HepG2 (cell line): ENCODE data around the gene TOMM20. TPM values are rescaled to one million over a fixed set of nuclear protein-coding genes. Genes with fewer than 3 reads are reported as not detected.

ENCODE experiments used
- AGO1 ChIP-seq: fragments of 200-400 bp; formaldehyde crosslinking; IDR thresholded peaks from 2 replicates; pipeline ENCODE4 v1.6.1; 2017; ENCODE audit warnings: mild to moderate bottlenecking, low read depth, low read length, moderate library complexity; ENCODE audit not compliant: poor library complexity, severe bottlenecking
- DNMT1 ChIP-seq: sonication (generic); formaldehyde crosslinking; IDR thresholded peaks from 2 replicates; pipeline ENCODE4 v1.5.1; 2020; ENCODE audit warnings: mild to moderate bottlenecking, missing genetic modification reagents
- FOXK2 ChIP-seq: fragments of 450-650 bp; IDR thresholded peaks from 2 replicates; pipeline ENCODE4 v1.6.1; 2016
- JUN ChIP-seq: sonication (generic); formaldehyde crosslinking; IDR thresholded peaks from 2 replicates; pipeline ENCODE4 v1.4.0; 2020; ENCODE audit warnings: mild to moderate bottlenecking, missing genetic modification reagents
- KDM4B ChIP-seq: sonication (generic); formaldehyde crosslinking; IDR thresholded peaks from 2 replicates; pipeline ENCODE4 v1.4.0; 2020; ENCODE audit warnings: missing genetic modification reagents
- MAX ChIP-seq: IDR thresholded peaks from 2 replicates; pipeline ENCODE4 v1.6.1; 2012; ENCODE audit warnings: inconsistent platforms
- MEIS1 ChIP-seq: sonication (generic); formaldehyde crosslinking; IDR thresholded peaks from 2 replicates; pipeline ENCODE4 v1.9.0; 2021; ENCODE audit warnings: mild to moderate bottlenecking, missing genetic modification reagents, moderate library complexity, borderline replicate concordance
- NR3C1 ChIP-seq: sonication (generic); formaldehyde crosslinking; IDR thresholded peaks from 2 replicates; pipeline ENCODE4 v1.4.0; 2020; ENCODE audit warnings: missing genetic modification reagents
- SALL1 ChIP-seq: sonication (generic); formaldehyde crosslinking; IDR thresholded peaks from 2 replicates; pipeline ENCODE4 v1.8.0; 2022; ENCODE audit warnings: mild to moderate bottlenecking, missing genetic modification reagents
- SMC3 ChIP-seq: IDR thresholded peaks from 2 replicates; pipeline ENCODE4 v1.6.1; 2011; ENCODE audit warnings: low read length, improper control_type of control experiment
- SRSF1 ChIP-seq: fragments of 200-400 bp; formaldehyde crosslinking; optimal IDR thresholded peaks from 2 replicates; pipeline ENCODE3; 2017; ENCODE audit warnings: mild to moderate bottlenecking, low read depth, low read length, moderate library complexity
- ZBTB4 ChIP-seq: sonication (generic); formaldehyde crosslinking; IDR thresholded peaks from 2 replicates; pipeline ENCODE4 v1.4.0; 2020; ENCODE audit warnings: missing genetic modification reagents, mild to moderate bottlenecking, borderline replicate concordance
- ZNF3 ChIP-seq: IDR thresholded peaks from 2 replicates; pipeline ENCODE4 v1.7.0; 2017; ENCODE audit warnings: inconsistent platforms
- ZNF501 ChIP-seq: sonication (generic); formaldehyde crosslinking; IDR thresholded peaks from 2 replicates; pipeline ENCODE4 v1.5.1; 2020; ENCODE audit warnings: mild to moderate bottlenecking, moderate library complexity, missing genetic modification reagents
- ZNF564 ChIP-seq: sonication (generic); formaldehyde crosslinking; IDR thresholded peaks from 2 replicates; pipeline ENCODE4 v1.8.1; 2023; ENCODE audit warnings: mild to moderate bottlenecking, missing genetic modification reagents
- ZNF678 ChIP-seq: sonication (generic); formaldehyde crosslinking; IDR thresholded peaks from 2 replicates; pipeline ENCODE4 v1.4.0; 2020; ENCODE audit warnings: mild to moderate bottlenecking, missing genetic modification reagents
- polyA plus RNA-seq, 8 experiments: library from polyadenylated mRNA; depleted of rRNA in 3 of 8; stranded (reverse) in 7 of 8; unstranded in 1 of 8; fragments of >200 nt; fragmentation: Illumina TruSeq in 4 of 8; extraction: Trizol in 4 of 8; gene quantifications; 2 replicates each; pipeline versions ENCODE4 v1.2.1 to v1.2.3, GENCODE V29; 2011 to 2016; ENCODE audit warnings: low read depth in 4 of 8, missing spikeins in 1 of 8, mixed read lengths in 1 of 8; ENCODE audit not compliant: insufficient read depth in 1 of 8
- total RNA-seq, 5 experiments: library from RNA; depleted of rRNA; stranded (reverse); fragments of >200 nt; fragmentation: Illumina TruSeq; extraction: Trizol; gene quantifications; 2 replicates each; pipeline ENCODE4 v1.2.3, GENCODE V29; 2016; ENCODE audit warnings: low read depth in 1 of 5
- TF ChIP-seq, protein P1 (sequence below): sonication (generic); formaldehyde crosslinking; IDR thresholded peaks from one replicate; pipeline ENCODE4 v1.5.1; 2020; ENCODE audit warnings: mild to moderate bottlenecking, missing genetic modification reagents; ENCODE audit errors: not compliant biosample characterization

The TOMM20 gene
- total and polyA plus RNA-seq, 2 of the 13 experiments (the other 11 are each of a cell fraction or from before 2014, with no cell fraction given), result 153 to 376 TPM

DNA sequence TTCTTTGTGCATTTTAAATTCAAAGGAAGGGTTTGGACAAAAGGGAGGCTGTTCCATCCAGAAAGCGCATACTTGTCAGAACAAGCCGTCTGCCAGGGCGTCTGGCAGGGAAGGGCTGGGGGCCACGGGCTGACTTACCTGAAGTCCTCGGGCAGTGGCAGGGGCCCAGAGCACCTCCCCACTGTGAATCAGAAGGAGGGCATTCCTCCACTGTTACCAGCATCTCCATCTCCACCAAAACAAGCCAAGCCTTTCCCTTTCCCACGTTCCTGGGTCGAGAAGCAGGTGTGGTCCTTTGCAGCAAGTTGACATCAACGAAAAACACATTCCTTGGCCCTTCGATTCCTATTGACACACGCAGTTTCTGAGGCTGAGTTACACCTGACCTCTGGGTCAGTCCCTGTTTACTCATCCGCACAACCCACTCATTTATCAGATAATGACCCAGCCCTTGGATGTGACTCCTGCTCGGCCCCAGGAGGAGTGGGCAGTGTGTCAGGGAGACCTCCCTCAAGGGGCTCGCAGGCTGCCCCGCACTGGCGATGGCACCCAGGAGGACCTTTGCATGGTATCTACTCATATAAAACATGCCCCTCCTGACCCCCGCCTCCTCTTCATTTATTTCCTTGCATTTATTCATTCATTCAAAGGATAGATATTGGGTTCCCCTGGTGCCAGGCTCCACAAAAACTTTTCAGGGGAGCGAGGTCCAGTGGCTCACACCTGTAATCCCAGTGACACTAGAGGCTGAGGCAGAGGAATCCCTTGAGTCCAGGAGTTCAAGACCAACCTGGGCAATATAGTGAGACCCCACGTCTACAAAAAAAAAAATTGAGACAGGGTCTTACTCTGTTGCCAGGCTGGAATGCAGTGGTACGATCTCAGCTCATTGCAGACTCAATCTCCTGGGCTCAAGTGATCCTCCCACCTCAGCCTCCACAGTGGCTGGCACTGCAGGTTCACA is 60.2 kb downstream of the TOMM20 start (continued):
- peak; percentile 20; the same call in 1 of the 2 replicates for TF ChIP-seq ZBTB4 (CRISPR knock-in tag)
- TF ChIP-seq JUN (CRISPR knock-in tag), result no peak
- TF ChIP-seq MAX, result no peak
- no peak for TF ChIP-seq SRSF1
- no peak for TF ChIP-seq ZNF3 (CRISPR knock-in tag)
- peak; percentile 65; the same call in 1 of the 2 replicates for TF ChIP-seq KDM4B (CRISPR knock-in tag)
- no peak for TF ChIP-seq SMC3
- no peak for TF ChIP-seq NR3C1 (CRISPR knock-in tag)
- no peak for TF ChIP-seq ZNF678 (CRISPR knock-in tag)
- TF ChIP-seq, protein P1, sequence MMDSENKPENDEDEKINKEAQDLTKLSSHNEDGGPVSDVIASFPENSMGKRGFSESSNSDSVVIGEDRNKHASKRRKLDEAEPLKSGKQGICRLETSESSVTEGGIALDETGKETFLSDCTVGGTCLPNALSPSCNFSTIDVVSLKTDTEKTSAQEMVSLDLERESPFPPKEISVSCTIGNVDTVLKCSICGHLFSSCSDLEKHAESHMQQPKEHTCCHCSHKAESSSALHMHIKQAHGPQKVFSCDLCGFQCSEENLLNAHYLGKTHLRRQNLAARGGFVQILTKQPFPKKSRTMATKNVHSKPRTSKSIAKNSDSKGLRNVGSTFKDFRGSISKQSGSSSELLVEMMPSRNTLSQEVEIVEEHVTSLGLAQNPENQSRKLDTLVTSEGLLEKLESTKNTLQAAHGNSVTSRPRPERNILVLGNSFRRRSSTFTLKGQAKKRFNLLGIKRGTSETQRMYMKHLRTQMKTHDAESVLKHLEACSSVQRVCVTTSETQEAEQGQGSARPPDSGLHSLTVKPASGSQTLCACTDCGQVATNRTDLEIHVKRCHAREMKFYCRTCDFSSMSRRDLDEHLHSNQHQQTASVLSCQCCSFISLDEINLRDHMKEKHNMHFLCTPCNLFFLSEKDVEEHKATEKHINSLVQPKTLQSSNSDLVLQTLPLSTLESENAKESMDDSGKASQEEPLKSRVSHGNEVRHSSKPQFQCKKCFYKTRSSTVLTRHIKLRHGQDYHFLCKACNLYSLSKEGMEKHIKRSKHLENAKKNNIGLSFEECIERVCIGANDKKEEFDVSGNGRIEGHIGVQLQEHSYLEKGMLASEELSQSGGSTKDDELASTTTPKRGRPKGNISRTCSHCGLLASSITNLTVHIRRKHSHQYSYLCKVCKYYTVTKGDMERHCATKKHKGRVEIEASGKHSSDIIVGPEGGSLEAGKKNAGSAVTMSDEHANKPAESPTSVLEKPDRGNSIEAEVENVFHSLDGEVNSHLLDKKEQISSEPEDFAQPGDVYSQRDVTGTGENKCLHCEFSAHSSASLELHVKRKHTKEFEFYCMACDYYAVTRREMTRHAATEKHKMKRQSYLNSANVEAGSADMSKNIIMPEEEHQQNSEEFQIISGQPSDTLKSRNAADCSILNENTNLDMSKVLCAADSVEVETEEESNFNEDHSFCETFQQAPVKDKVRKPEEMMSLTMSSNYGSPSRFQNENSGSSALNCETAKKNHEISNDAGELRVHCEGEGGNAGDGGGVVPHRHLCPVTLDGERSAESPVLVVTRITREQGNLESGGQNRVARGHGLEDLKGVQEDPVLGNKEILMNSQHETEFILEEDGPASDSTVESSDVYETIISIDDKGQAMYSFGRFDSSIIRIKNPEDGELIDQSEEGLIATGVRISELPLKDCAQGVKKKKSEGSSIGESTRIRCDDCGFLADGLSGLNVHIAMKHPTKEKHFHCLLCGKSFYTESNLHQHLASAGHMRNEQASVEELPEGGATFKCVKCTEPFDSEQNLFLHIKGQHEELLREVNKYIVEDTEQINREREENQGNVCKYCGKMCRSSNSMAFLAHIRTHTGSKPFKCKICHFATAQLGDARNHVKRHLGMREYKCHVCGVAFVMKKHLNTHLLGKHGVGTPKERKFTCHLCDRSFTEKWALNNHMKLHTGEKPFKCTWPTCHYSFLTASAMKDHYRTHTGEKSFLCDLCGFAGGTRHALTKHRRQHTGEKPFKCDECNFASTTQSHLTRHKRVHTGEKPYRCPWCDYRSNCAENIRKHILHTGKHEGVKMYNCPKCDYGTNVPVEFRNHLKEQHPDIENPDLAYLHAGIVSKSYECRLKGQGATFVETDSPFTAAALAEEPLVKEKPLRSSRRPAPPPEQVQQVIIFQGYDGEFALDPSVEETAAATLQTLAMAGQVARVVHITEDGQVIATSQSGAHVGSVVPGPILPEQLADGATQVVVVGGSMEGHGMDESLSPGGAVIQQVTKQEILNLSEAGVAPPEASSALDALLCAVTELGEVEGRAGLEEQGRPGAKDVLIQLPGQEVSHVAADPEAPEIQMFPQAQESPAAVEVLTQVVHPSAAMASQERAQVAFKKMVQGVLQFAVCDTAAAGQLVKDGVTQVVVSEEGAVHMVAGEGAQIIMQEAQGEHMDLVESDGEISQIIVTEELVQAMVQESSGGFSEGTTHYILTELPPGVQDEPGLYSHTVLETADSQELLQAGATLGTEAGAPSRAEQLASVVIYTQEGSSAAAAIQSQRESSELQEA, result no peak
- TF ChIP-seq ZNF501, result no peak
- TF ChIP-seq DNMT1, result 0 out of 2 replicates have a peak, but pooled peaks have one; percentile 57
- TF ChIP-seq ZNF564 (CRISPR knock-in tag), result no peak
- no peak for TF ChIP-seq AGO1
- peak; percentile 65 for TF ChIP-seq FOXK2
- 0 out of 2 replicates have a peak, but pooled peaks have one; percentile 37 for TF ChIP-seq MEIS1 (CRISPR knock-in tag)
- TF ChIP-seq SALL1 (CRISPR knock-in tag), result peak; percentile 97
